ENCODE measurements around the gene MSH3.
"Not testable (repeated sequence)": the region's sequence is repeated elsewhere in the genome, so short reads cannot be mapped to it uniquely, and the experiment has no call there.

The MSH3 gene

GRCh38 chr5:80864109-80864508 is 209.7 kb downstream of the MSH3 start:
- Histone ChIP-seq H3K4me1 (ENCODE audit: control insufficient read depth, low read depth, low read length) (no peaks in the 10 kb centered on the region), H3K4me3 (ENCODE audit: low read length) (no peak overlapping the region), H3K36me3 (ENCODE audit: control insufficient read depth, low read depth, low read length) (no peaks in the 10 kb centered on the region), H3K9ac (ENCODE audit: low read length) (no peak overlapping the region), H3K27me3 (ENCODE audit: control insufficient read depth, insufficient read depth, low read length) (no peaks in the 10 kb centered on the region), H3K27ac (ENCODE audit: low read length) (no peak overlapping the region), H3K9me3 (ENCODE audit: control insufficient read depth, low read depth, low read length) (no peaks in the 10 kb centered on the region)

GRCh38 chr5:80864706-80865435 is 210.4 kb downstream of the MSH3 start:
- Histone ChIP-seq H3K4me1 (ENCODE audit: control insufficient read depth, low read depth, low read length) (no peaks in the 10 kb centered on the region), H3K9ac (ENCODE audit: low read length) (no peak overlapping the region), H3K36me3 (ENCODE audit: control insufficient read depth, low read depth, low read length) (no peaks in the 10 kb centered on the region), H3K4me3 (ENCODE audit: low read length) (no peak overlapping the region), H3K27me3 (ENCODE audit: control insufficient read depth, insufficient read depth, low read length) (no peaks in the 10 kb centered on the region), H3K9me3 (ENCODE audit: control insufficient read depth, low read depth, low read length) (no peaks in the 10 kb centered on the region), H3K27ac (ENCODE audit: low read length) (no peak overlapping the region)

GRCh38 chr5:80865551-80865950 is 211.1 kb downstream of the MSH3 start:
- no peaks in the 10 kb centered on the region for H3K4me1 ChIP-seq (ENCODE audit: control insufficient read depth, low read depth, low read length)
- H3K36me3 ChIP-seq (ENCODE audit: control insufficient read depth, low read depth, low read length), result no peaks in the 10 kb centered on the region
- no peak overlapping the region for H3K9ac ChIP-seq (ENCODE audit: low read length)
- no peak overlapping the region for H3K27ac ChIP-seq (ENCODE audit: low read length)
- H3K27me3 ChIP-seq (ENCODE audit: control insufficient read depth, insufficient read depth, low read length), result no peaks in the 10 kb centered on the region
- H3K9me3 ChIP-seq (ENCODE audit: control insufficient read depth, low read depth, low read length), result no peaks in the 10 kb centered on the region
- no peak overlapping the region for H3K4me3 ChIP-seq (ENCODE audit: low read length)

- Histone ChIP-seq H3K9ac (ENCODE audit: low read length) (no peak overlapping the region), H3K36me3 (ENCODE audit: control insufficient read depth, low read depth, low read length) (no peaks in the 10 kb centered on the region), H3K9me3 (ENCODE audit: control insufficient read depth, low read depth, low read length) (no peaks in the 10 kb centered on the region), H3K27ac (ENCODE audit: low read length) (no peak overlapping the region), H3K27me3 (ENCODE audit: control insufficient read depth, insufficient read depth, low read length) (no peaks in the 10 kb centered on the region), H3K4me3 (ENCODE audit: low read length) (no peak overlapping the region), H3K4me1 (ENCODE audit: control insufficient read depth, low read depth, low read length) (no peaks in the 10 kb centered on the region)
Measured at GRCh38 chr5:80866371-80866770, 211.9 kb downstream of the MSH3 start.

- no peaks in the 10 kb centered on the region for H3K36me3 ChIP-seq (ENCODE audit: control insufficient read depth, low read depth, low read length)
- H3K4me1 ChIP-seq (ENCODE audit: control insufficient read depth, low read depth, low read length), result no peaks in the 10 kb centered on the region
Measured at GRCh38 chr5:80867233-80867632, 212.8 kb downstream of the MSH3 start.

GRCh38 chr5:80870442-80870841 is 216.0 kb downstream of the MSH3 start:
- Histone ChIP-seq H3K9ac (ENCODE audit: low read length) (no peak overlapping the region), H3K27me3 (ENCODE audit: control insufficient read depth, insufficient read depth, low read length) (no peaks in the 10 kb centered on the region), H3K9me3 (ENCODE audit: control insufficient read depth, low read depth, low read length) (no peaks in the 10 kb centered on the region), H3K4me1 (ENCODE audit: control insufficient read depth, low read depth, low read length) (no peaks in the 10 kb centered on the region), H3K27ac (ENCODE audit: low read length) (no peak overlapping the region), H3K4me3 (ENCODE audit: low read length) (no peak overlapping the region), H3K36me3 (ENCODE audit: control insufficient read depth, low read depth, low read length) (peaks cover 1% of the 10 kb centered on the region)

More at GRCh38 chr5:80867233-80867632, 212.8 kb downstream of the MSH3 start:
- no peaks in the 10 kb centered on the region for H3K27me3 ChIP-seq (ENCODE audit: control insufficient read depth, insufficient read depth, low read length)
- no peak overlapping the region for H3K4me3 ChIP-seq (ENCODE audit: low read length)
- H3K9ac ChIP-seq (ENCODE audit: low read length), result no peak overlapping the region
- H3K27ac ChIP-seq (ENCODE audit: low read length), result no peak overlapping the region
- no peaks in the 10 kb centered on the region for H3K9me3 ChIP-seq (ENCODE audit: control insufficient read depth, low read depth, low read length)

- Histone ChIP-seq H3K4me1 (ENCODE audit: control insufficient read depth, low read depth, low read length) (no peaks in the 10 kb centered on the region), H3K36me3 (ENCODE audit: control insufficient read depth, low read depth, low read length) (peaks cover 4% of the 10 kb centered on the region), H3K9me3 (ENCODE audit: control insufficient read depth, low read depth, low read length) (no peaks in the 10 kb centered on the region), H3K27ac (ENCODE audit: low read length) (no peak overlapping the region), H3K27me3 (ENCODE audit: control insufficient read depth, insufficient read depth, low read length) (no peaks in the 10 kb centered on the region), H3K9ac (ENCODE audit: low read length) (no peak overlapping the region), H3K4me3 (ENCODE audit: low read length) (no peak overlapping the region)
Measured at GRCh38 chr5:80871541-80871961, 217.1 kb downstream of the MSH3 start.

GRCh38 chr5:80874162-80874561 is 219.7 kb downstream of the MSH3 start:
- Histone ChIP-seq H3K27ac (ENCODE audit: low read length) (no peak overlapping the region), H3K9me3 (ENCODE audit: control insufficient read depth, low read depth, low read length) (no peaks in the 10 kb centered on the region), H3K36me3 (ENCODE audit: control insufficient read depth, low read depth, low read length) (peaks cover 4% of the 10 kb centered on the region), H3K9ac (ENCODE audit: low read length) (no peak overlapping the region), H3K4me1 (ENCODE audit: control insufficient read depth, low read depth, low read length) (no peaks in the 10 kb centered on the region), H3K4me3 (ENCODE audit: low read length) (no peak overlapping the region), H3K27me3 (ENCODE audit: control insufficient read depth, insufficient read depth, low read length) (no peaks in the 10 kb centered on the region)

GRCh38 chr5:80877592-80877991 is 223.1 kb downstream of the MSH3 start:
- H3K27me3 ChIP-seq (ENCODE audit: control insufficient read depth, insufficient read depth, low read length), result no peaks in the 10 kb centered on the region
- H3K9me3 ChIP-seq (ENCODE audit: control insufficient read depth, low read depth, low read length), result no peaks in the 10 kb centered on the region
- no peak overlapping the region for H3K9ac ChIP-seq (ENCODE audit: low read length)
- H3K36me3 ChIP-seq (ENCODE audit: control insufficient read depth, low read depth, low read length), result peaks cover 4% of the 10 kb centered on the region
- H3K4me3 ChIP-seq (ENCODE audit: low read length), result no peak overlapping the region
- no peaks in the 10 kb centered on the region for H3K4me1 ChIP-seq (ENCODE audit: control insufficient read depth, low read depth, low read length)
- no peak overlapping the region for H3K27ac ChIP-seq (ENCODE audit: low read length)

- no peak overlapping the region for H3K4me3 ChIP-seq (ENCODE audit: low read length)
- H3K9ac ChIP-seq (ENCODE audit: low read length), result no peak overlapping the region
- no peaks in the 10 kb centered on the region for H3K27me3 ChIP-seq (ENCODE audit: control insufficient read depth, insufficient read depth, low read length)
- no peaks in the 10 kb centered on the region for H3K4me1 ChIP-seq (ENCODE audit: control insufficient read depth, low read depth, low read length)
- no peaks in the 10 kb centered on the region for H3K36me3 ChIP-seq (ENCODE audit: control insufficient read depth, low read depth, low read length)
- no peaks in the 10 kb centered on the region for H3K9me3 ChIP-seq (ENCODE audit: control insufficient read depth, low read depth, low read length)
- no peak overlapping the region for H3K27ac ChIP-seq (ENCODE audit: low read length)
Measured at GRCh38 chr5:80881726-80882125, 227.3 kb downstream of the MSH3 start.

GRCh38 chr5:80883390-80883789 is 228.9 kb downstream of the MSH3 start:
- not testable (repeated sequence) for H3K27me3 ChIP-seq (ENCODE audit: control insufficient read depth, insufficient read depth, low read length); H3K4me1 ChIP-seq (ENCODE audit: control insufficient read depth, low read depth, low read length); H3K9ac ChIP-seq (ENCODE audit: low read length); H3K36me3 ChIP-seq (ENCODE audit: control insufficient read depth, low read depth, low read length); H3K27ac ChIP-seq (ENCODE audit: low read length); H3K9me3 ChIP-seq (ENCODE audit: control insufficient read depth, low read depth, low read length); H3K4me3 ChIP-seq (ENCODE audit: low read length)

- Histone ChIP-seq H3K4me3 (ENCODE audit: low read length) (no peak overlapping the region), H3K4me1 (ENCODE audit: control insufficient read depth, low read depth, low read length) (no peaks in the 10 kb centered on the region), H3K9ac (ENCODE audit: low read length) (no peak overlapping the region), H3K27me3 (ENCODE audit: control insufficient read depth, insufficient read depth, low read length) (no peaks in the 10 kb centered on the region), H3K9me3 (ENCODE audit: control insufficient read depth, low read depth, low read length) (no peaks in the 10 kb centered on the region), H3K36me3 (ENCODE audit: control insufficient read depth, low read depth, low read length) (no peaks in the 10 kb centered on the region), H3K27ac (ENCODE audit: low read length) (no peak overlapping the region)
Measured at GRCh38 chr5:80884086-80884813, 229.8 kb downstream of the MSH3 start.

Data from iPS-18a (cell line).